HCT116 (cell line): Measurements from ENCODE around the gene DNAJC1. TPM values are rescaled to one million over a fixed set of nuclear protein-coding genes. Genes with fewer than 3 reads are reported as not detected.
A peak's percentile ranks its signal among the peaks of the same experiment; 100 is the strongest.

Experiments
- ATF3 ChIP-seq: IDR thresholded peaks from 2 replicates; pipeline ENCODE4 v1.6.1; 2012
- CTCF ChIP-seq, 3 experiments: fragments of 200-600 bp in 1 of 3; sonication (generic) in 1 of 3; IDR thresholded peaks in 2 of 3; conservative IDR thresholded peaks in 1 of 3; 2 replicates each; pipeline ENCODE4 v1.5.1; 2012 to 2017; ENCODE audit warnings: low read depth in 2 of 3, low read length in 2 of 3, antibody characterized with exemption in 1 of 3, borderline replicate concordance in 1 of 3, control low read depth in 1 of 3, mild to moderate bottlenecking in 1 of 3, mixed read lengths in 1 of 3, mixed run types in 1 of 3, moderate library complexity in 1 of 3; ENCODE audit not compliant: insufficient read depth in 1 of 3
- EGR1 ChIP-seq: IDR thresholded peaks from 2 replicates; pipeline ENCODE4 v1.6.1; 2012; ENCODE audit warnings: low read depth
- EZH2 ChIP-seq: fragments of 200-600 bp; sonication (generic); IDR thresholded peaks from 2 replicates; pipeline ENCODE4 v1.6.1; 2017; ENCODE audit warnings: antibody characterized with exemption, mixed run types
- EZH2phosphoT487 ChIP-seq: fragments of 200-600 bp; IDR thresholded peaks from 2 replicates; pipeline ENCODE4 v1.6.1; 2018; ENCODE audit warnings: antibody characterized with exemption, borderline replicate concordance
- FOSL1 ChIP-seq: IDR thresholded peaks from 2 replicates; pipeline ENCODE4 v1.6.1; 2012; ENCODE audit warnings: low read depth
- JUND ChIP-seq: IDR thresholded peaks from 2 replicates; pipeline ENCODE4 v1.6.1; 2012
- MAX ChIP-seq: IDR thresholded peaks from 2 replicates; pipeline ENCODE4 v1.6.1; 2012
- POLR2A ChIP-seq: IDR thresholded peaks from 2 replicates; pipeline ENCODE4 v1.7.0; 2011; ENCODE audit warnings: borderline replicate concordance; ENCODE audit not compliant: insufficient read depth, insufficient read length; ENCODE audit errors: extremely low read depth
- RAD21 ChIP-seq: IDR thresholded peaks from 2 replicates; pipeline ENCODE4 v1.6.1; 2012; ENCODE audit warnings: low read depth, mild to moderate bottlenecking
- REST ChIP-seq: IDR thresholded peaks from 2 replicates; pipeline ENCODE4 v1.6.1; 2012; ENCODE audit warnings: low read depth
- SIN3A ChIP-seq: IDR thresholded peaks from 2 replicates; pipeline ENCODE4 v1.6.1; 2012; ENCODE audit warnings: low read depth
- SP1 ChIP-seq: IDR thresholded peaks from 2 replicates; pipeline ENCODE4 v1.6.1; 2012; ENCODE audit warnings: low read depth
- SRF ChIP-seq: IDR thresholded peaks from 2 replicates; pipeline ENCODE4 v1.6.1; 2012; ENCODE audit warnings: low read depth
- YY1 ChIP-seq: IDR thresholded peaks from 2 replicates; pipeline ENCODE4 v1.6.1; 2011; ENCODE audit warnings: low read length, low read depth, moderate library complexity, mild to moderate bottlenecking; ENCODE audit not compliant: insufficient replicate concordance; ENCODE audit errors: extremely low read depth
- ZNF274 ChIP-seq: fragments of 200-500 bp; sonication (Bioruptor generic); IDR thresholded peaks from 2 replicates; pipeline ENCODE4 v1.6.1; 2014; ENCODE audit warnings: mild to moderate bottlenecking, low read depth, low read length, inconsistent platforms
- total RNA-seq: library from RNA; stranded (reverse); gene quantifications from one replicate; pipeline ENCODE4 v1.2.1, GENCODE V29; 2021; ENCODE audit not compliant: unreplicated experiment

Gene DNAJC1
- total RNA-seq, 1 experiment from 2014 or later, result 17.9 TPM

- TF ChIP-seq REST, result no peak
- no peak for TF ChIP-seq EGR1
- no peak for TF ChIP-seq POLR2A
- no peak for TF ChIP-seq ZNF274
- peak; percentile 20; the same call in 1 of the 2 replicates for TF ChIP-seq RAD21
- 0 out of 2 replicates have a peak, but pooled peaks have one; percentile 41 for TF ChIP-seq MAX
- no peak for TF ChIP-seq SIN3A
- peak; percentile 97 for TF ChIP-seq SRF
- no peak for TF ChIP-seq YY1
- TF ChIP-seq SP1, result peak; percentile 61
- no peak for TF ChIP-seq EZH2phosphoT487
- peak; percentile 47 for TF ChIP-seq JUND
- TF ChIP-seq CTCF (IDR thresholded peaks at IDR 0.05 in 2 of 3, conservative IDR thresholded peaks at IDR 0.05 in 1 of 3; ENCODE audit: borderline replicate concordance in 1 of 3, insufficient read depth in 1 of 3, low read depth in 2 of 3, low read length in 2 of 3), result no peak
- no peak for TF ChIP-seq ATF3
- TF ChIP-seq FOSL1, result 0 out of 2 replicates have a peak, but pooled peaks have one; percentile 15
- no peak for TF ChIP-seq EZH2
- TF ChIP-seq, all 23 proteins: peak for 10
These were observed 278.7 kb downstream of the DNAJC1 start (continued) for GRCh38 chr10:21724687-21725367.
